ENCODE results near the gene ZFYVE9. TPM values are rescaled to one million over a fixed set of nuclear protein-coding genes. Genes with fewer than 3 reads are reported as not detected.

Gene ZFYVE9
- total RNA-seq, 1 experiment from 2014 or later = 19.6 TPM

- TF ChIP-seq ARID4B (CRISPR knock-in tag; IDR thresholded peaks at IDR 0.05; ENCODE audit: borderline replicate concordance) = 0 out of 2 replicates have a peak, but pooled peaks have one; percentile 30
- no peak for TF ChIP-seq CREB1 (CRISPR knock-in tag; IDR thresholded peaks at IDR 0.05)
- peak; percentile 71 for TF ChIP-seq SP1 (CRISPR knock-in tag; conservative IDR thresholded peaks at IDR 0.05)
- TF ChIP-seq NFYB (CRISPR knock-in tag; conservative IDR thresholded peaks at IDR 0.05; ENCODE audit: low read depth) = no peak; the same call in 1 of the 2 replicates
- no peak for TF ChIP-seq ELF4 (CRISPR knock-in tag; IDR thresholded peaks at IDR 0.05; ENCODE audit: low read depth)
- no peak; the same call in 1 of the 2 replicates for TF ChIP-seq FOXP1 (CRISPR knock-in tag; IDR thresholded peaks at IDR 0.05; ENCODE audit: borderline replicate concordance)
- peak; percentile 50; the same call in 1 of the 2 replicates for TF ChIP-seq FOXK1 (CRISPR knock-in tag; IDR thresholded peaks at IDR 0.05)
- no peak for TF ChIP-seq PREB (CRISPR knock-in tag; IDR thresholded peaks at IDR 0.05; ENCODE audit: borderline replicate concordance)
- no peak for TF ChIP-seq RORB (CRISPR knock-in tag; IDR thresholded peaks at IDR 0.05)
- TF ChIP-seq AFF4 (CRISPR knock-in tag; IDR thresholded peaks at IDR 0.05; ENCODE audit: borderline replicate concordance) = no peak
- peak; percentile 42; the same call in 1 of the 2 replicates for TF ChIP-seq GABPB1 (CRISPR knock-in tag; IDR thresholded peaks at IDR 0.05)
- TF ChIP-seq ZNF232 (CRISPR knock-in tag; IDR thresholded peaks at IDR 0.05) = peak; percentile 45; the same call in 1 of the 2 replicates
- TF ChIP-seq ERG (CRISPR knock-in tag; IDR thresholded peaks at IDR 0.05) = no peak
- 0 out of 2 replicates have a peak, but pooled peaks have one; percentile 16 for TF ChIP-seq ZNF263 (CRISPR knock-in tag; IDR thresholded peaks at IDR 0.05; ENCODE audit: low read depth)
- TF ChIP-seq ATF1 (CRISPR knock-in tag; IDR thresholded peaks at IDR 0.05) = no peak
- TF ChIP-seq E2F4 (CRISPR knock-in tag; IDR thresholded peaks at IDR 0.05; ENCODE audit: borderline replicate concordance, low read depth) = no peak; the same call in 1 of the 2 replicates
- no peak for TF ChIP-seq ZBTB43 (CRISPR knock-in tag; IDR thresholded peaks at IDR 0.05)
- no peak for TF ChIP-seq MLX (CRISPR knock-in tag; IDR thresholded peaks at IDR 0.05)
- no peak; the same call in 1 of the 2 replicates for TF ChIP-seq ZNF281 (CRISPR knock-in tag; IDR thresholded peaks at IDR 0.05)
- no peak for TF ChIP-seq FOXJ3 (CRISPR knock-in tag; IDR thresholded peaks at IDR 0.05; ENCODE audit: borderline replicate concordance)
- TF ChIP-seq EMX1 (CRISPR knock-in tag; IDR thresholded peaks at IDR 0.05) = peak; percentile 60; the same call in 1 of the 2 replicates
Observed at GRCh38 chr1:52141513-52142219, at the start of gene ZFYVE9 (continued).

All from WTC11 (cell line).